Choroid plexus epithelial cell (primary cell): ENCODE results near the gene LRP2.

Source experiments
- DNase-seq: peaks from one replicate; pipeline ENCODE4 v3.0.0-alpha.2; 2010; ENCODE audit warnings: low read depth
- H3K4me3 ChIP-seq: 2 replicates; pipeline ENCODE4 v1.5.1; 2011; ENCODE audit warnings: low read depth, mild to moderate bottlenecking, control low read depth, low read length, moderate library complexity
- CTCF ChIP-seq: conservative IDR thresholded peaks from 2 replicates; pipeline ENCODE4 v1.5.1; 2011; ENCODE audit warnings: low read depth, mild to moderate bottlenecking, control low read depth, inconsistent platforms, low read length, moderate library complexity

LRP2 gene

GRCh38 chr2:169237939-169238338, 124.4 kb downstream of the LRP2 start:
- no peak for TF ChIP-seq CTCF

GRCh38 chr2:169237286-169237685, 125.0 kb downstream of the LRP2 start:
- TF ChIP-seq CTCF, result no peak
- DNase-seq, result no peak
- no peak overlapping the region for H3K4me3 ChIP-seq

More at GRCh38 chr2:169237939-169238338, 124.4 kb downstream of the LRP2 start:
- no peak for DNase-seq
- H3K4me3 ChIP-seq, result no peak overlapping the region

- TF ChIP-seq CTCF, result no peak
- no peak for DNase-seq
- no peak overlapping the region for H3K4me3 ChIP-seq
Measured at GRCh38 chr2:169232551-169233154, 129.7 kb downstream of the LRP2 start.

GRCh38 chr2:169230204-169230603, 132.1 kb downstream of the LRP2 start:
- no peak for DNase-seq
- TF ChIP-seq CTCF, result no peak

GRCh38 chr2:169229590-169229989, 132.7 kb downstream of the LRP2 start:
- DNase-seq, result no peak
- H3K4me3 ChIP-seq, result no peak overlapping the region
- no peak for TF ChIP-seq CTCF

More at GRCh38 chr2:169230204-169230603, 132.1 kb downstream of the LRP2 start:
- no peak overlapping the region for H3K4me3 ChIP-seq

GRCh38 chr2:169225906-169226305, 136.4 kb downstream of the LRP2 start:
- no peak for DNase-seq

More at GRCh38 chr2:169225906-169226305, 136.4 kb downstream of the LRP2 start:
- H3K4me3 ChIP-seq, result no peak overlapping the region
- no peak for TF ChIP-seq CTCF
